Stimulated activated CD4-positive, alpha-beta T cell treated with anti-CD3 and anti-CD28 coated beads, TNF-alpha, amount 100 ng/mL, for 24 hours (primary cell): ENCODE data around the gene ARHGEF7.

ENCODE experiments used
- DNase-seq, 3 experiments: peaks; one replicate each; pipeline ENCODE4 v3.0.0-alpha.2; 2020; ENCODE audit warnings: low read depth in 3 of 3

ARHGEF7 gene

GRCh38 chr13:111275995-111276618 is 161.0 kb downstream of the ARHGEF7 start:
- no peak for DNase-seq

DNA sequence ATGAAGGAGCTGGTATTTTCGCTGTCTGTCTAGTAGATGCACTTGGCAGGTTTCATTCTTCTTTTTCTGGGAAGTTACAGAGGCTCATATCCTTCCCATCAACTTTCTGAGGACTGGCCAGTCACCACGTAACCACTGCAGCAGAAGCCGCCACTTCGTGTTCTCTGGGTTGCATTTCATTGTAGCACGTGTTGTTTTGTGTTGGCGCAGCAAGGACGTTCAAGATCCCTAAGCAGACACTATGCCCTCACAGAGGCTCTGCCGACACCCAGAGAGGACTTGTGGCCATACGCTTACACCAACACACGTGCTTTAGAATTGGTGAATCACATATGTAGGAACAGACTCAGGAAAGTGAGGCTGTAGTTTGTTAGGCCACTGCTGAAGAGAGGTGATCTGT is 163.1 kb downstream of the ARHGEF7 start:
- DNase-seq = no peak

- DNase-seq = no peak
Measured at GRCh38 chr13:111278743-111279652, 163.9 kb downstream of the ARHGEF7 start.

DNA sequence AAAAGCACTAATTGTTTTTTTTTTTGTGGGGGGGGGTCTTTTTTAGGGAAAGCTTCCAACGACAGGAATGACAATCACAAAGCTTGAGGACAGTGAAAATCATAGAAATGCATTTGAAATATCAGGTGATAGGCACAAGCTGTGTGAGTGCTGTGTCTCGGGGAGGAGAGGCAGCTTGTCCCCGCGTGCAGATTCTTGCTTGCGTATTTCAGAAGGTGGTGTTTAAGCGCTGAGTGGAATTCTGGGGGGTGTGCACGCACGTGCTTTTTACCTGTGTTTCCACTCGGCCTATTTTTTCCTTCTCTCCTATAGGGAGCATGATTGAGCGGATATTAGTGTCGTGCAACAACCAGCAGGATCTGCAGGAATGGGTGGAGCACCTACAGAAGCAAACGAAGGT is 165.1 kb downstream of the ARHGEF7 start:
- no peak for DNase-seq

DNA sequence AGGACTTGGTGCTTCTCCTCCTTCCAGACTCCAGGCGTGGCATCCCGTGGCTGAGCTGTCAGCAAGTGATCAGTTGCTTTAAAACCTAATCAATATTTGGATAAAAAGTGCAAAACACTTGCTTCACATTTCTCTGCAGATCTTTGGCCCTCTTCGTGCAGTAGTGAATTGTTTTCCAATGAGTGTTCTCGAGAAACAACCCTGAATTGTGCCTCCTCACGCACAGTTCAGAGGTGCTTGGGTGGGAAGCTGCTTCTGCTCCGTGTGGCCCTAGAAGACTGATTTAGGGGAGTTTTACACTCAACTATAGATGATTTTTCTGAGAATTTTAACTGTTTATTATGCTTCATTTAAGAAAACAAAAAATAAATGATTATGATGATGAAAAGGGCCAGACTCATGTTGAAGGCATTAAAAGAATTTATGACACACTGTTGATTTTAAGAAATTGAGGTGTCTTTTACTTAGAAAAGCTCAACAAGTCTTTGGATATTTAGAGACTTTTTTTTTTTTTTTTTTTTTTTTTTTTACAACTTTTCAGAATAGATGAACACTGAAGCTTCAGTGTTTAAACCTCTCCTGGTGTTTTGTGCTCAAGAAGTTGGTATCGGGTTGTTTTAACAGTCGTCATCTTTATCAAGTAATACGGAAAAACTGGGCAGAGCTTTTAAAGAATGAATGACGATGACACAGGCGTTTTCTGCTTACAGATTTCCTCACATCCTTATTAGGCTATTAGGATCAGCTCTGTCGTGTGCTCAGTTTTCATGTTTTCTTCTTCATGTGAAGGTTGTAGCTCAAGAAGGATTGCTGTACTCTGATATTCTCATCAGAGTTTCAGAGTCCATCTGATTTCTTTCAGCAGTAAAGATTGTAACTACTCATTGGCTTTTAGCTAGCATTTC is 165.8 kb downstream of the ARHGEF7 start:
- no peak for DNase-seq

GRCh38 chr13:111281751-111282311 is 166.7 kb downstream of the ARHGEF7 start:
- DNase-seq = no peak

DNA sequence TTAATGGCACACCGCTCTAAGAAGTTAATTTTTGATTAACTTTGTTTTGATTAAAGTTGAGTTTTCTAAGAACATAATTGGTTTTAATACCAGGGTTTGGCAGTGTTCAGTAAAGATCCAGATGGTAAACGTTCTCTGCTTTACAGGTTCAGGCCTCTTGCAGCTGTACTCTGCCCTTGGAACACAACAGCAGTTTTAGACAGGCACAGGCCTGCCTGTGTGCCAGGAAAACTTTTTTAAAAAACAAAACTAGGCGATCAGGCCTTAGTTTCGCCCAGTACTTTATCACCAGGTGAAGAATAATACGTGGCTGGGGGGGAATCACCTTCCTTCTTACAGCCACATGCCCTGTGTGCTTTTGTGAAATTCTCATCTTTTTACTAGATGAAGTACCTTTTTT is 167.3 kb downstream of the ARHGEF7 start:
- no peak for DNase-seq

DNA sequence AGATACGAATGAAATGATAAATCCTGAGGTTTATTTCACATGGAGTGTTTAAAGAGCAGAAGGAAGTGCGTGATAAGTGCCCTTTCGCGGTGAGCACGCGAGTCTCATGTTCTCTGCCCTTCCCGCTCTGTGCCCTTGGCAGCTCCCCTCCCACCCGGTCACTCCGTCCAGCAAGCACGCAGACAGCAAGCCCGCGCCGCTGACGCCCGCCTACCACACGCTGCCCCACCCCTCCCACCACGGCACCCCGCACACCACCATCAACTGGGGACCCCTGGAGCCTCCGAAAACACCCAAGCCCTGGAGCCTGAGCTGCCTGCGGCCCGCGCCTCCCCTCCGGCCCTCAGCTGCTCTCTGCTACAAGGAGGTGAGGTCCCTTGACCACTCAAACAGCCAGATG is 167.9 kb downstream of the ARHGEF7 start:
- no peak for DNase-seq

- DNase-seq = no peak
Measured at GRCh38 chr13:111283457-111283856, 168.3 kb downstream of the ARHGEF7 start.

DNA sequence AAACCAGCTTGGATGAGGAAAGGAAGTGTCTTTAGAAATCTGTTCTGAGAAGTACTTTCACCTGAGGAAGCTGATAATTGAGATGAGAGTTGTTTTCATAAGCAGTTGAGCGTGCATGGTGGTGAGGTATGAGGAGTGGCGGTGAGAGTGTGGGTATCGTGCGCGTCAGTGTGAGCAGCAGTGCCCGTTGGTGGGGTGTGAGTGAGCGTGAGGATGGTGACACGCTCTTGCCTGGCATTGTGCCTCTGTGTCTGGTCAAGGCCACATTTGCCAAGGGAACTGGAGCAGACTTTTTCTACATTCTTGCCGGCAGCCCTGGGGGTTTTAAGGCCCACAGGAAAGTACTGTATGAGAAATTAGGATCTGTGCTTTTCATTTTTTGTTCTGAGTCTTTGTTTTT is 168.9 kb downstream of the ARHGEF7 start:
- no peak for DNase-seq

- no peak for DNase-seq
Measured at GRCh38 chr13:111284565-111284964, 169.5 kb downstream of the ARHGEF7 start.

GRCh38 chr13:111286162-111286561 is 171.1 kb downstream of the ARHGEF7 start:
- DNase-seq = no peak

GRCh38 chr13:111286749-111287148 is 171.6 kb downstream of the ARHGEF7 start:
- no peak for DNase-seq

DNA sequence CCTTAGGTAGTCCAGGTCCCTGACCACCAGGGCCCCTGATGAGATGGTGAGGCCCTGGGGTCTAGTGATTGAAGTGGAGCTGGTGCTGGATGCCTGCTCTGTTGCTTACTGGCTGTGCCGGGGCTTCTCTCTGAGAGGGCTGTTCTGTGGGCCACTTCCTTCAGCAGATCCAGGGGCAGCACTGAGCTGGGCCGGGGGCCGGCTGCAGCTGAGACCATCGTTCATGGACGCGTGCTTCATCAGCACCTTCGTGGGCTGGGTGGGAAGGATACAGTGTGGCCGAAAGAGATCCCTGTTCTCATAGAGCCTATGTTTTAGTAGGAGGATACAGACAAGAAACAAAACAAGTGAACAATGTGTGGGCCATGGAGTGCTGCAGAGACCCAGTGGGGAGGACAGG is 172.1 kb downstream of the ARHGEF7 start:
- no peak for DNase-seq

DNA sequence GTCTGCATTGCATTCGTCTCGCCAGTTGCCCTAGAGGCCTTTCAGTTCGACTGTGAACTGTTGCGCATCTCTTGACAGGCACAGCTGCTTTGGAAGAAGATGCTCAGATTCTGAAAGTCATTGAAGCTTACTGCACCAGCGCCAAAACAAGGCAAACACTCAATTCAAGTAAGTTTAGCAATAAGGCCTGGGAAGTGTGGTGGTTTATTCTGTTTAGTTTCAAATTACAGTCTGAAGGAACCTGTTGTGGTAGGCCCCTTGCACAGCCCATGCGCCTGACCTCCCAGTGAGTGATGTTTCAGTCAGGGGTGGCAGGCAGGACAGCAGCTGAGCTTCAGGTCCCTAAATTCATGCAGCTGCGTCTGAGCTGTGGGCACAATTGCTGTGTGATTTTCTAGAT is 173.2 kb downstream of the ARHGEF7 start:
- DNase-seq = no peak

GRCh38 chr13:111289251-111289650 is 174.1 kb downstream of the ARHGEF7 start:
- DNase-seq = no peak

- no peak for DNase-seq
Measured at GRCh38 chr13:111291908-111292307, 176.8 kb downstream of the ARHGEF7 start.

- no peak for DNase-seq
Measured at GRCh38 chr13:111292710-111293485, 177.8 kb downstream of the ARHGEF7 start.

- DNase-seq = no peak
Measured at GRCh38 chr13:111295886-111296285, 180.8 kb downstream of the ARHGEF7 start.

GRCh38 chr13:111296417-111296816 is 181.3 kb downstream of the ARHGEF7 start:
- DNase-seq = no peak
